Fibroblast of lung (primary cell): Measurements from ENCODE around the gene MPPE1. TPM values are rescaled to one million over a fixed set of nuclear protein-coding genes. Genes with fewer than 3 reads are reported as not detected.

Experiments used
- DNase-seq, 2 donors: peaks; one replicate each; pipeline versions ENCODE4 v3.0.0 to v3.0.0-alpha.2; 2010; ENCODE audit warnings: low read depth in 2 of 2
- H2AFZ ChIP-seq: 2 replicates; pipeline ENCODE4 v1.5.1; 2012; ENCODE audit warnings: low read length, control low read depth, inconsistent platforms
- H3K27ac ChIP-seq: 2 replicates; pipeline ENCODE4 v1.5.1; 2011; ENCODE audit warnings: low read length, control low read depth; ENCODE audit not compliant: insufficient read depth
- H3K27me3 ChIP-seq: 2 replicates; pipeline ENCODE4 v1.5.1; 2011; ENCODE audit warnings: mild to moderate bottlenecking, low read length; ENCODE audit not compliant: control insufficient read depth, insufficient read depth
- H3K36me3 ChIP-seq: 2 replicates; pipeline ENCODE4 v1.5.1; 2011; ENCODE audit warnings: low read length; ENCODE audit not compliant: control insufficient read depth, insufficient read depth
- H3K4me1 ChIP-seq: 2 replicates; pipeline ENCODE4 v1.5.1; 2011; ENCODE audit warnings: low read length; ENCODE audit not compliant: control insufficient read depth, insufficient read depth; ENCODE audit errors: extremely low read depth
- H3K4me2 ChIP-seq: 2 replicates; pipeline ENCODE4 v1.5.1; 2011; ENCODE audit warnings: low read length, control low read depth; ENCODE audit not compliant: insufficient read depth; ENCODE audit errors: extremely low read depth
- H3K4me3 ChIP-seq, 4 experiments: fragments of 200-600 bp in 1 of 4; sonication (generic) in 1 of 4; replicated peaks in 1 of 4; 2 replicates each; pipeline ENCODE4 v1.5.1; 2011 to 2016; ENCODE audit warnings: low read length in 4 of 4, low read depth in 3 of 4, mild to moderate bottlenecking in 3 of 4, control low read depth in 2 of 4, inconsistent platforms in 1 of 4, mixed read lengths in 1 of 4; ENCODE audit not compliant: insufficient read depth in 1 of 4; ENCODE audit errors: control extremely low read depth in 1 of 4
- H3K79me2 ChIP-seq: 2 replicates; pipeline ENCODE4 v1.5.1; 2012; ENCODE audit warnings: mild to moderate bottlenecking, low read length, inconsistent platforms; ENCODE audit not compliant: control insufficient read depth, insufficient read depth
- H3K9ac ChIP-seq: 2 replicates; pipeline ENCODE4 v1.5.1; 2011; ENCODE audit warnings: mild to moderate bottlenecking, low read length, control low read depth; ENCODE audit not compliant: insufficient read depth
- H3K9me3 ChIP-seq: 2 replicates; pipeline ENCODE4 v1.5.1; 2012; ENCODE audit warnings: low read depth, low read length; ENCODE audit not compliant: control insufficient read depth, insufficient read depth
- H4K20me1 ChIP-seq: 2 replicates; pipeline ENCODE4 v1.5.1; 2011; ENCODE audit warnings: low read length; ENCODE audit not compliant: control insufficient read depth, insufficient read depth; ENCODE audit errors: extremely low read depth
- CTCF ChIP-seq, 2 donors: IDR thresholded peaks in 1 of 2; conservative IDR thresholded peaks in 1 of 2; 1 replicate in 1 of 2; 2 replicates in 1 of 2; pipeline ENCODE4 v1.5.1; 2011 to 2012; ENCODE audit warnings: low read length in 2 of 2, control low read depth in 1 of 2, inconsistent platforms in 1 of 2, low read depth in 1 of 2, mild to moderate bottlenecking in 1 of 2
- EZH2 ChIP-seq: IDR thresholded peaks from 2 replicates; pipeline ENCODE4 v1.5.1; 2012; ENCODE audit warnings: low read length, control low read depth, mild to moderate bottlenecking; ENCODE audit errors: missing control alignments
- polyA plus RNA-seq, 2 donors: library from polyadenylated mRNA; depleted of rRNA in 1 of 2; stranded (reverse) in 1 of 2; unstranded in 1 of 2; fragments of >200 nt; gene quantifications; 2 replicates each; pipeline ENCODE4 v1.2.1, GENCODE V29; 2011 to 2012; ENCODE audit warnings: missing spikeins in 1 of 2
- total RNA-seq: library from RNA; depleted of rRNA; stranded (reverse); fragments of >200 nt; gene quantifications from 2 replicates; pipeline ENCODE4 v1.2.1, GENCODE V29; 2014

The MPPE1 gene
- total and polyA plus RNA-seq, 2 donors (not counting 1 experiment from before 2014, with no cell fraction given): 23.3 to 29.7 TPM

- Histone ChIP-seq H3K27me3 (no peaks in the 10 kb centered on the region), H3K9me3 (no peaks in the 10 kb centered on the region), H3K4me1 (peaks cover 2% of the 10 kb centered on the region), H3K4me2 (no peak overlapping the region), H3K36me3 (no peaks in the 10 kb centered on the region), H3K27ac (no peak overlapping the region), H3K9ac (no peak overlapping the region), H3K4me3 (no peak overlapping the region), H3K79me2 (no peaks in the 10 kb centered on the region), H4K20me1 (no peaks in the 10 kb centered on the region), H2AFZ (no peak overlapping the region)
- no peak for TF ChIP-seq EZH2
- TF ChIP-seq CTCF (conservative IDR thresholded peaks at IDR 0.05 in 1 of 2, IDR thresholded peaks at IDR 0.05 in 1 of 2; ENCODE audit: low read depth in 1 of 2, low read length in 2 of 2): no peak
- no peak for DNase-seq
These were observed 62.5 kb downstream of the MPPE1 start for GRCh38 chr18:11845654-11846053.

DNA sequence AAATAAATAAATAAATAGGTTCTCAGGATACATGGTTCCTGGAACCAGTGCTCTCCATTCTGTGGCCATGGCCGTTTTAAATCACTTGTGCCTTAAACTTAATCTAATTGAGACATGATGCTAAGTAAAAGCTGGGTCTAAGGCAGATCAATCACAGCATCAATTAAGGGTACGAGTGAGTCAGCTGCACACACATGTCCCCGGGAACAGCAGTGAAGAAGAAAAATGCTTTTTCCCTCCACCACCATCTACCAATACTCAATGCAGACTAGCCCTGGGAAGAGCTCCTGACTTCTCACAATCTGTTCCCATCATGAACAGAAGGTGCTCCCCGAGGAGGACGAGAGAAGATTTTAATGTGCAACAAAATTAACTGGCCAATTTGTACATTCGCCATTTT lies 63.7 kb downstream of the MPPE1 start:
- Histone ChIP-seq H2AFZ (no peak overlapping the region), H3K9me3 (no peaks in the 10 kb centered on the region), H3K36me3 (no peaks in the 10 kb centered on the region), H3K79me2 (no peaks in the 10 kb centered on the region), H3K4me3 (no peak overlapping the region), H3K4me2 (no peak overlapping the region), H3K4me1 (no peaks in the 10 kb centered on the region), H4K20me1 (no peaks in the 10 kb centered on the region), H3K27me3 (no peaks in the 10 kb centered on the region), H3K27ac (no peak overlapping the region), H3K9ac (no peak overlapping the region)
- TF ChIP-seq EZH2 (no peak), CTCF (conservative IDR thresholded peaks at IDR 0.05 in 1 of 2, IDR thresholded peaks at IDR 0.05 in 1 of 2; ENCODE audit: low read depth in 1 of 2, low read length in 2 of 2) (no peak)
- no peak for DNase-seq

GRCh38 chr18:11842562-11842961 lies 65.6 kb downstream of the MPPE1 start:
- no peaks in the 10 kb centered on the region for H3K36me3 ChIP-seq
- H2AFZ ChIP-seq: no peak overlapping the region
- H3K79me2 ChIP-seq: no peaks in the 10 kb centered on the region
- no peak for TF ChIP-seq CTCF (conservative IDR thresholded peaks at IDR 0.05 in 1 of 2, IDR thresholded peaks at IDR 0.05 in 1 of 2; ENCODE audit: low read depth in 1 of 2, low read length in 2 of 2)
- TF ChIP-seq EZH2: no peak
- no peak overlapping the region for H3K4me2 ChIP-seq
- no peaks in the 10 kb centered on the region for H3K27me3 ChIP-seq
- H3K27ac ChIP-seq: no peak overlapping the region
- no peaks in the 10 kb centered on the region for H4K20me1 ChIP-seq
- no peak for DNase-seq
- no peaks in the 10 kb centered on the region for H3K9me3 ChIP-seq
- H3K4me1 ChIP-seq: no peaks in the 10 kb centered on the region
- H3K4me3 ChIP-seq: no peak overlapping the region
- H3K9ac ChIP-seq: no peak overlapping the region
